DMS 273 (cell line): ENCODE data around the gene IRX5.

Experiments used
- DNase-seq: peaks from one replicate; lab custom pipeline; 2025; ENCODE audit not compliant: unreplicated experiment; lab: John Stamatoyannopoulos, UW

IRX5 gene

DNA sequence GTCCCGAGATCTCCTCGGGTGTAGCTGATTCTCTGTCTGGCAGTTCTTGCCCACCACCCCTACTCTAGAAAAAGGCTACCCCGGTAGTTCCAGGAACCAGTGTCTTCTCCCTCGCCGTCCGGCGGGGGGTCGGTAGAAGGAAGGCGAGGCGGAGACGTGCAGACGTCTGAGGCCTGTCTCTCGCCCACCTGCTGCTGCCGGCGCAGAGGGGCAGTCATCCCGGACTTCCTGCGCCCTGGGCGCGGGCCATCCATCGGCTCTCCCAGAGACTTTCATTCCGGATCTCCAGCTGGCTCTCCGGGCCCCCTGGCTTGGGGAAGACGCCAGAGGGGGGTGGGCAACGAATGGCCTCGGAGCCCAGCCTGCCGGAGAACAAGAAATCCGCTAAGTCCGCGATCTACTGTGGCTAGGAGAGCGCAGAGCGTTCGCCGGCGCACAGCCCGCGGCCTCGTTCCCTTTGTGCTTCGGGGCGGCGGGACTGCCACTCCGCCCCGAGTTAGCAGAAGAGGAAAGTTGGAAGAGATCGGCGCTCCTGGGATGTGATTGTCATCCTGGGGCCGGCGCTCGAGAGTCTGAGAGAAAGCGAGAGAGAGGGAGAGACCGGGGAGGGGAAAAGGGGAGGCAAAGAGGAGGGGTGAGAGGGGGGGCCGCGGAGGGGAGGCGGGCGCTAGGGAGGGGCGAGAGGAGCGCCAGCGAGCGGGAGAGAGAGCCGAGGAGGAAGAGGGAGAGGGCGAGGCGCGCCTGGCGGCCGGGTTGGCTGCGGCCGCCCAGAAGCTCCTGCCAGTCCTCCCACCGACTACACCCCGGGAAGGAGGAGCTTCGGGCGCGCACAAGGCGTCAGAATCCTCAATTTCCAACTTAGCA lies at the start of gene IRX5:
Gene IRX5 (plus strand): TSS at position 861 of the 864 bp plus-strand sequence. CDS start 334 bp downstream, outside the sequence.
- peak; percentile 98 for DNase-seq

DNA sequence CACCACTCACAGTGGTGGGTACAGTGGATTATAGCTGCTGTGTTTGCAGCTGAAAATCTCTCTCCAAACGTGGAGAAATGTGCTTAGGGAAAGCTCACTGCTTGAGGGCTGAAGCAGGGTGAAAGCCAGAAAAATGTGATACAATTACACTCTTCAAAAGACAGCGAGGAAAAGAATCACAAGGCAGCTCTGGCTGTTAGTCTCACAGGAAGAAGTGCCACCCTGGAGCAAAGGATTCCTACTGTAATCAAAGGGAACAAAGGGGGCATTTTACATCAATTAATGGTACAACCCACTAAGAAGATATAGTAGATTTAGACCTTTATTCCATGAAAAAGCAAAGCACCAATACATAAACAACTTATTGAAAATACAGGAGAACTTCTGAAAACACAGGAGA lies 48.1 kb upstream of the IRX5 start:
- DNase-seq, result no peak

DNA sequence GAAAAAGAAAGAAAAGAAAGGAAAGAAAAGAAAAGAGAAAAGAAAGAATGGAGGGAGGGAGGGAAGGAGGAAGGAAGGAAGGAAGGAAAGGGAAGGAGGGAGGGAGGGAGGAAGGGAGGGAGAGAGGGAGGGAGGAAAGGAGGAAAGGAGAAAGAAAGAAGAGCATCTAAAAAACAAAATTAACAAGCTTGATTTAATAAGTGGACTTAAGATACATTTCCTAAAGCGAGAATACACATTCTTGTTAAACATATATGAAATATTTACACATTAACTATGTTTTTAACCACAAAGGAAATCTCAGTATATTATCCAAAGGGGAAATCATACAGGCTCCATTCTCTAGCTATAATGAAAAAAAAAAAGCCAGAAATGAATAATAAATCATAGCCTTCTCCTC lies 47.3 kb upstream of the IRX5 start:
- DNase-seq, result no peak

DNA sequence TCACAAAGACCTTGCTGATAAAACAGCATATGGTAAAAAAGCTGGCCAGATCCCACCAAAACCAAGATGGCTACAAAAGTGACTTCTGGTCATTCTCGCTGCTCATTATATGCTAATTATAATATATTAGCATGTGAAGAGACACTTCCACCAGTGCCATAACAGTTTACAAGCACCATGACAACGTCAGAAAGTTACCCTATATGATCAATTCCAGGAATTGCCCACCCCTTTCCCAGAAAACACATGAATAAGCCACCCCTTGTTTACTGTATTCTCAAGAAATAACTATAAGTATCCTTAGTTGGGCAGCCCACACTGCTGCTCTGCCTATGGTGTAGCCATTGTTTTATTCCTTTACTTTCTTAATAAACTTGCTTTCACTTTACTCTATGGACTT lies 44.6 kb upstream of the IRX5 start:
- no peak for DNase-seq

DNA sequence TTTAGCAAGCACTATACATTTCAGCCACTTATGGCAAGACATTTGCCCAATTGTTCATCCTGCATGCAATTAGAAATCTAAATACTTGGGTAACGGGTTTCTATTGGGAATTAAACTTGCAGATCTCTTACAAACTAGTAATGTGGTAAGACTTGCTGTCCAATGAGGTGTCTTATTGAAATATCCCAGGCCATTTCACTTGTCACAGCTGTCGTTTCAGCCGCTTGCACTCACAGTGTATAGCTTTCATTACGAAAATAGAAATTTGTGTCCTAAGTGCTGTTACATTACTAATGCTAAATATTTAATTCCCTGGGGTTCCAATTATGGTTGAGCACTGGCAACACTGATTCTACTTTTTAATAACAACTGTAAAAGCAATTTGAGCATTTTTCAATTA lies 40.3 kb upstream of the IRX5 start:
- no peak for DNase-seq

DNA sequence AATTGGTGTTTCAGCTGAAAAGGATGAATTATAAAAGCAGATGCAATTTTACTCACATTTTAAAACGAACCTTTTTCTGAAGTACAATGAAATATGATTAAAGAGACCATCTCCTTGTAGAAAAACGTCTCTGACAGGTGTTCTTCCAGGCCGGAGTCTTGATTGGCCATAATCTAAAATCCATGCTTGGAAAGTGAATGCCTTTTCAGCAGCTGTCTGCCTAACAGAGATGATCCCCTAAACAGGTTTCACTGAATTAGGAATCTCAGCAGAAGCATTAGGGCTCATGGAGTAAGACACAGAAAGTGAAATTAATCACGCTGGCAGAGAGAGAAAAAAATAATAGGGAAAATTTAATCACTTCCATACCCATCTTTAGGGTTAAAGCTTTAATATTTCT lies 39.3 kb upstream of the IRX5 start:
- DNase-seq, result no peak

DNA sequence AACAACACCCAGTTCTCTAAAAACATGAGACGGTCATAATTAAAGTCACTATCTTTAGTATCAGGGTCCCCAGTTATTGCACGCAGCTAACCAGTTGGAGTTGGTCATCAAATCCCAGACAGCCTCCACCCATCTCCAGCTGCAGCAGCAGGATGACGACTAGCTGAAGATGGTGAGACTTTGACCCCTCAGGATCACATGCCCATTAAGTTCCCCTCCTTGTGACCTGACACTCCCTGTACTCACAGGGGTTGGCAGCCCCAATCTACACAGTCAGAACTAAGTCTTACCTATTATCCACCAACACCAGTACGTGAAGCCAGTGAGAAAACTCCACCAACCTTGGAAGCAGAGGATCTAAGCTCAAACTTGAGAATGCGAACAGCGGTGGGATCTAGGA lies 37.7 kb upstream of the IRX5 start:
- no peak for DNase-seq

DNA sequence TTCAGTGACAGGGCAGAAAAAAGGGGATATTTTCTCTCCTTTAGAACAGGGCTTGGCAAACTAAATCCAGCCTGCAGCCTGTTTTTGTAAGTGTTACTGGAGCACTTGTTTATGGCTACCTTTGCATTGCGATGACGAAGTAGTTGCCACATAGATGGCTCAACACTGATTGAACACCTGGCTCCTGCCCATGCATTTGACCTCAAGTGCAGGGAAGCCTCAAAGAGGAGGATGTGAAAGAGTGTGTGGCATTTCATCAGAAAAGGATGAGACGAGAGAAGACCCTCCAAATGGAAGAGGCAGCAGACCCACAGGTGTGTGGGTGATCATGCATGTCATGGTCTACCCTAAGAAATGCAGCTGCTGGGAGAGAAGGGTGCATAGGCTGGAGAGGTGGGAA lies 32.7 kb upstream of the IRX5 start:
- no peak for DNase-seq

DNA sequence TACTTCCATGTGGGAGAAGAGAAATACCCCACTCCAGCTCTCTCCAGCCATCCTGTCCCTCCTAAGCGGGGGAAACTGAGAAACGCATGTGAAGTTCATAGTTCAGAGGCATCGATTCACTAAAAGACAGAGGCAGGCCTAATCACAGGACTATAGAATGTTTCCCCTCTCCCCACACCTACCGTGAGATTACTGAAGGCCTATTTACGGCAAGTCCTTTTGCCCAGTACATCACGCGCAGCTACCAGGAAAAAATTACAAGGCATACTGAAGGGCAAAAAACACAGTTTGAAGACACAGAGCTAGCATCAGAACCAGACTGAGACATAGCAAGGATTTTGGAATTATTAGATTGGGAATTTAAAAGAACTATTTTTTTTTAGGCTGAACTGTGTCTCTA lies 29.1 kb upstream of the IRX5 start:
- no peak for DNase-seq

DNA sequence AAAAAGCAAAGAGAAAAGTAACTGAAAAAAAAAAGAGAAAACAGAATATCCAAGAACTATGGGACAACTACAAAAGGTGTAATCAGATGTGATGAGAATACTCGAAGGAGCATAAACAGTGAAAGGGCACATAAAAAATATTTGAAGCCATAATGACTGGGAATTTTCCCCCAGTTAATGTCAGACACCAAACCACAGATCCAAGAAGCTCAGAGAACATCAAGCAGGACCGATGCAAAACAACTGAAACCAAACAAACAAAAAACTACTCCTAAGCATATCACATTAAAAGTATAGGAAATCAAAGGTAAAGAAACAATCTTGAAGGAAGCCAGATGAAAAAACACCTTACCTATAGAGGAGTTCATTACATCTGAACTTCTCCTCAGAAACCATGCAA lies 27.6 kb upstream of the IRX5 start:
- DNase-seq, result no peak

DNA sequence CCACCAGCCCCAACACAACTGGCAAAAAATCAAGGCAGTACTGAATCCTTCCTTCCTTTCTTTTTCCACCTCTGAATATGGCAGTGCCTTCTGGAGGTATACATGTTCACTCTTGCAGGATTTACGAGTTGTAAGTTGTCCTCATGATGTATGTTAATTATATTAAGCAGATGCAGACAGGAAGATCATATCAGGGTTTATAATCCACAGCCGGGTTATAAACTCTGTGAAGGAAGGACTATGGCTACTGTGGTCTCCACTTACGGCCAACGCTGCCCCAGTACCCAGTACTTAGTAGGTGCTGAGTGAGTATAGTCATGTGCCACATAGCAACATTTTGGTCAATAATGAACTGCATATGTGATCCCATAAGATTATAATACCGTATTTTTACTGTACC lies 19.6 kb upstream of the IRX5 start:
- peak; percentile 22 for DNase-seq

DNA sequence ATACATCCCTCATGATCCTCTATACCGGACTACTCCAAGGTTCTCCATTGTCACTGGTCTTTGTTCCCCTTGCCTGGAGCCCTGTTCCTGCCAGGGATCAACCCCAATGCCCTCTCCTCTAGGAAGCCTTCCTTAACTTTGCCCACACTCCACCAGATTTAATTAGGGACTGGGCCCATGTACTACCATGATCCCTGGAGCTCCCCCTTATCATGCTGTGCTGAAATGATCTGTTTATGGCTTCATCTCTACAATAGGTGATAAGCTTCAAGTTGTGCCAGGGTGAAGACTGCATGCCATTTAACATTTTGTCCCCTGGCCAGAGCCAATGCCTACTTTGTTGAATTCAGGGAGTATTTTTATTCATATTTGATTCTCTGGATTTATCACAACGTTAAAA lies 17.9 kb upstream of the IRX5 start:
- DNase-seq, result no peak

DNA sequence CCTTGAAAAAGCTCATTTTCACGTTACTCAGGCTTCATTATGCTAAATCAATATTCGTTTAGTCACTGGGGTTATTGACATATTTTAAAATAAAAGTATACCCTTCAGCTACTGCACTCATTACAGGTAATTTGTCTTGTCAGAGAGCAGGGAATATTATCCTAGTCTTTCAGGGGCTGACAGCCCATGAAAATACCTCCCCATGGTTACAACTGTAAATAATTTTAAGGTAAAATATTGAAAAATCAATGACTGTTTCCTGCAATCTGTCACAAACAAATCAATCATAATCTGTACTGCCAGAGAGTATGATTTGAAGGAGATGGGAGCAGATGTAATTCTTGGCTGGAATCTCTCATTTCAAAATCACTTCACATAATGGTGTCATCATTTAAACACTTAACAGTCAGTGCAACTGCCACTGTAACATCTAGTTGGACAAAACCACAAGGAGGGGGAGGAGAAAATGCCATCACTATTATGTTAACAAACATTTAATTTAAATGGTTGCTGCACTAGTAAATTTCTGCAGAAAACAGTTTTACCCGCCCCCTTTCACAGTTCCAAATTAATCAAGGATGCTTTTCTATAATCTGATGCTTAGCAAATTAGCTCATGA lies 9.3 kb upstream of the IRX5 start:
- no peak for DNase-seq

DNA sequence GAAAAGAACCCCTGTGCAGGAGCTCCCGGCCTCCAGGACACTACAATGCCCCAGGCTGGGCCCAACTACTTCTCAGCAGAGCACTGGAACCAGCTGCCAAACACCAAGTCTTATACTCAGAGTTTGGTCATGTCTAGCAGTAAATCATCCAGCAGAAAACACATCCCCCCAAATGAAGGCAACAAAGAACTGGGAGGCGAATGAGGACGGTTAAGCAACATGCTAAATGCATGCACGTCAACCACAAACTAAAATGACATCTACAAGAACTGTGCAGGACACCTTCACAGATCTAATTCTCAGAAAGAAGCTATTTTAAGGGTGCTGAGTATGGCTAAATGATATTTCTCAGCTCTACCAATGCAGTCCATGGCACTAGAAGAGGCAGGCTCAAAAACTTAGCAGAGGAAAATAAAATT lies 7.6 kb upstream of the IRX5 start:
- no peak for DNase-seq

DNA sequence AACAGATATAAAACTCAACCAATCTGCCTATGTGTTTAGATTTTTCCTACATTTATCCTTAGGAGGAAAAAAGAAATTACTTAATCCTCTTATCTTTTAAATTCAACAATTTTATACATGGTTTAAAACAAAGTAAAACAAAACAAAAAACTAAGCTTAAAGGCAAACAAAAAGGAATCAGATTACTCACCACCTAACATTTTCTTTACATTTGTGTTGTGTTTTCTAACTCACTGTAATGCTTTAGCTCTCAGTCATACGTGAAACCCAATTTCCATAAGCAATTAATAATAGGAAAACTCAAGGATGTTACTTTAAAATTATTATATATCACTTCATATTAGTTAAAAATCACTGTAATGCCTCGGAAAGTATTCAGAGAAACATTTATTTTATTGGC lies 6.7 kb upstream of the IRX5 start:
- DNase-seq, result no peak

DNA sequence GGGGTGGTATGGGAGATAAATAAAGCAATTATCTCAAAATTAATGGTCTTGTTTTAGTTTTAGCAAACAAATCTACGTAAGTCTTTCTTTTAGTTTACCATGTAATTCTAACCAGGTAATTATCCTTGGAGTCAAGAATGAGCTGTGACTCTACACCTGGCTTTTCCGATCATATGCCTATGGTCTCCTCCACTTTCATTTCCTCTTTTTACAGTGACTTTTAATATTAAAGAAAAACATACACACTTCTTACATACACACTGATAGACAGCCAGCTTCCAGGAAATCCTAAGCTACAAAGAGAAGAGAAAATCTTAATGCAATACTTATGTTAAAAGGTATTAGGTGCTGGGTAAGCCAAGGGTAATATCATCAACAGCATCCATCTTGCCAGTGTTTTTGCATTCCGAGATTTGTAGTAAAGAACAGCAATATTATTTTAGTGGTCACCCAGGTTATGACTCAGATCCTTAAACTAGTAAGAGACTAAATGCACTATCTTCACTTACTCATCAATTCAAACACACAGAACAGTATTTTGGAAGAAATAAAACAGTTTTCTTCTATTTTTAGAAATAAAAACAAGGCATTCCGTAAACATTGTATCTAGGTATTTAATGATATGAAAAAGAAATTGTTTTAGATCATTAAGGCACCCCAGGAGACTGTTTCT lies 4.4 kb upstream of the IRX5 start:
- no peak for DNase-seq

DNA sequence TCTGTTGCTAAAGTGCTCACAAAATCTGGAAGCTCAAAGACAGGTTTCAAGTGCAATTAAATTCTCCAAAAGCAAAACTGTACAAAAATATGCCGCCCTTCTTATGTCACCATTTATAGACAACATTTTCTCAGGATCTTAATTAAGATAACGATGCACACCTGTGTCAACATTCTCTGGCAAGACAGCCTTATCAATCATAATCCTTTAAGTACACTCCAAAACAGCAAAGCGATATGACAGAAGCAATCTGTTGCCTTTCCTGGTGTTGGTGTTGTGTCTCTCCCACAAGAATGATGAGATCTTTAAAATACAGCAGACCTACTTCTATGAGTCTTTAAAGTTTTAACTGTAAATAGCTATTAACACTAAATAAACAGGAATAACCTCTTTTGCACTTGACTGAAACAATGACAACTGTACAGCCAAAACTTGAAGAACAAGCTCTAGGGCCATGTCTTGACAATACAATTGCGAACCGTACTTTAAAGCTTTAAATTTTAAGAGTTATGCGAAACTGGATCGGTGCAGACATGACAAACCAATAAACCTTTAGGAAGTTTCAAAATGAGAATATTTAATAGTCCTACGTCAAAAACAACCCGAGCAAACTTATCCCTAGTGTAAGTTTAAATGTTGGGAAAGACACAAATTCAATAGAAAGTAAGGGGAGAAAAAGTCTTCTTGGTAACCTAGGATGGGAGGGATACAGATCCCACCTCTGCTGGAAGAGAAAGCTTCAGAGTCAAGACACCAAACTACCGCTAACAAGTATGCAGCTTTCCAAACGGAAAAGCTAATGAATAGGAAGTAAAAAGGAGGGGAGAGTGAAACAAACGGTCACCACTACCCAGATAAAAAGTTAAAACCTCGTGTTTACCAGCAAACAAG lies 3.3 kb upstream of the IRX5 start:
- DNase-seq, result peak; percentile 43

DNA sequence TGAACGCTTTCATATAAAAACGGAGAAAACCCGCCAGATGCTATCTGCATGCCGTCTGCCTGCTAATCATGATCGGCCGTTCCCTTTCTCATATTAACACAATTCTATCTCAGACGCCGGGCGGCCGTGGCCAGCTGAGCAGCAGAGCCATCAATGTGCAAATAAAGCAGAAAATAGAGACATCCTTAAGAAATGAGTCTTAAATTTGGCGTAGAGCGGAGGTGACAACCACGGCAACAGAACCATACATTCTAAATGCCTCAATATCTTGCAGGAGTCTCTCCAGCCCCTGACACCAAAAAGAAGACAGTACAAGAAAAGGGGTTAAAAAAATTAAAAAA lies 2.7 kb upstream of the IRX5 start:
- peak; percentile 71 for DNase-seq

DNA sequence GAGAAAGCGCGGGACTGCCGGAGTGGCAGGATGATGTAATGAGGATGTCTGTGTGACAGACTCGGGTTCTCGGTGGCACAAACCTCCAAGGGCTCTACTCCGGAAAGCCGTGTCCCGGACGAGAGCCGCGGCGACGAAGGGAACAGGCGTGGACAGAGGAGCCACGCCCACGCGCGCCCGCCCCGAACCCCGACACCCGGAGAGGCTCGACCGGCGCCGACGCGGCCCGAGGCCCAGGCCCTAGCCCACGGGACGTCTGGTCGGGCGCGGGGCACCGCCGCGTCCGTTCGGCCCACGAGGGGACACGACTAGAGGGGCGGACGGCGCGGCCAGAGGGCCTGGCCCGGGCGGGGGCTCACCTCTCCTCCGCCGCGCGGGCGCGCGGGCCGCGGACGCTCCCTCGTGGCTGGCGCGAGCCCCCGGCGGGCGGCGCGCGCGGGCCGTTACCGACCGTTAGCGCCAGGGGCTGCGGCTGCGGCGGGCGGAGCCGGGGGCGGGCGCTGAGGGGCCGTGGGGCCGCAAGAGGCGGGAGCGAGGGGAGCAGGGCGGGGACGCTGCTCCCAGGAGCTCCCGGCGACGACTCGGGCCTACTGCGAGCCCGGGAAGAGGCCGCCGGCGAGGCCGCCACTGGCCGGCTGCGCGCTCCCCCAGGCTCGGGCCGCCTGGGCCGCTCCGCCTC lies 2.1 kb upstream of the IRX5 start:
- peak; percentile 96 for DNase-seq

DNA sequence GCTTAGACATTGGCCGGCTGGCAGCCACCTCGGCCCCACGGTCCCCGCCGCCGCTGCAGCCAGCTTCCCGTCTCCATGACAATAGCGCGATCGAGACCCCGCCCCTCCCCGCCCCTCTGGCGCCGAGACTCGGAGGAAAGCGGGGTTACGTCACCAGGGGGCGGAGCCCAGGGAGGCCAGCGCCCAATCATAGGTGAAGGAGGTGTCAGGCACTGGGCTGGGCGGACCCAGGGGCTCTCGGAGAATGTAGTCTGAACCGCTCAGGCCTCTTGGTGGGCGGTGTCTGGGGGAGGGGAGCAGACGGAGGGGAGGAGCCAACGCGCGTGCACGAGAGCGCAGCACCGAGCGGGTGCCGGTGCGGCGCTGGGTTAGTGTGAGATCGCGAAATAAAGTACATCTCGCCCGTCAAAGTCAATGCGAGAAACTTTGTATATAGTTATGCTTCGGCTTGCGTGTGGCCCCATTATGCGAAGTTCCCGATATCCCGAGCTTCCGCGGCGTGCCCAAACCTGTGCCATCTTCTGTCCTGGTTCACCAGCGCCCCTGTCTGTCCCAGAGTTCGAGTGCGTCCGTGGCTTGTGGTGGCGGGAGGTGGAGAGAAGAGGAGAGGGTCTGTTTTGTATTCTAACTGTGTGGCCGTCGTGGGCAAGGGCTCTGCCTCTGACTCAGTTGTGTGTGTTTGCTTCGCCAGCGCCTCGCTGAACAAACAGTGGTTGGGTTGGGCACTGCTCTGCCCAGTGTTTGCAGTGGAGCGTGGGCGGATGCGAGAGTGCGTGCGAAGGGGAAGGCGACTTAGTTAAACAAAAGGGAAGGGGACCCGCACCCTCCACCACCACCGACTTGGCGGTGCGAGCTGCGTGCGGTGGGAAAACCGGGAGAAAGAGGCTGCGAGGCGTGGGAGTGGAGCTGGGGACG lies 1.3 kb upstream of the IRX5 start:
- DNase-seq, result peak; percentile 99
